Memory B cell (primary cell): ENCODE data around the gene MS4A1.

Experiments
- ATAC-seq: fragments of 150-1000 bp; cut with Tn5 transposase; 2 replicates; pipeline ENCODE4 v1.10.0; 2021; ENCODE audit warnings: low read depth, mild to moderate bottlenecking, moderate library complexity
- DNase-seq, 2 donors: peaks; one replicate each; pipeline ENCODE4 v3.0.0; 2022; ENCODE audit warnings: low spot score in 2 of 2
- H3K27ac Mint-ChIP-seq: one replicate; pipeline ENCODE4 v1.8.0; 2022; ENCODE audit warnings: mild to moderate bottlenecking, moderate library complexity, mixed read lengths
- H3K27me3 Mint-ChIP-seq: one replicate; pipeline ENCODE4 v1.8.0; 2022; ENCODE audit warnings: mixed read lengths
- H3K36me3 Mint-ChIP-seq: one replicate; pipeline ENCODE4 v1.8.0; 2022; ENCODE audit warnings: mild to moderate bottlenecking, mixed read lengths
- H3K4me1 Mint-ChIP-seq: one replicate; pipeline ENCODE4 v1.8.0; 2022; ENCODE audit warnings: mixed read lengths
- H3K4me3 Mint-ChIP-seq: one replicate; pipeline ENCODE4 v1.8.0; 2022; ENCODE audit warnings: mild to moderate bottlenecking, moderate library complexity, mixed read lengths
- H3K9me3 Mint-ChIP-seq: one replicate; pipeline ENCODE4 v1.8.0; 2022; ENCODE audit warnings: mixed read lengths

MS4A1 gene

GRCh38 chr11:60513496-60514460 is 58.1 kb downstream of the MS4A1 start:
- H3K27me3 Mint-ChIP-seq: no peaks in the 10 kb centered on the region
- no peak overlapping the region for H3K4me3 Mint-ChIP-seq
- H3K4me1 Mint-ChIP-seq: peaks cover 3% of the 10 kb centered on the region
- DNase-seq (no peak), ATAC-seq (peak; percentile 46)
- no peaks in the 10 kb centered on the region for H3K36me3 Mint-ChIP-seq
- H3K9me3 Mint-ChIP-seq: no peaks in the 10 kb centered on the region
- no peak overlapping the region for H3K27ac Mint-ChIP-seq

GRCh38 chr11:60515144-60515855 is 59.7 kb downstream of the MS4A1 start, which contains the start of gene MS4A13:
MS4A13 (plus strand) TSS chr11:60515392; CDS start chr11:60518084, 2,692 bp downstream.
- ATAC-seq: no peak
- Mint-ChIP-seq H3K4me1 (peaks cover 3% of the 10 kb centered on the region), H3K4me3 (no peak within 1 kb of the TSS), H3K9me3 (no peaks in the 10 kb centered on the region), H3K27ac (no peak within 1 kb of the TSS), H3K27me3 (peaks cover 5% of the 10 kb centered on the region), H3K36me3 (no peaks in the 10 kb centered on the region)
- no peak for DNase-seq
